ENCODE data around the gene CCDC141.

GRCh38 chr2:178962152-178962551 is 87.8 kb downstream of the CCDC141 start:
- TF ChIP-seq EP300 (conservative IDR thresholded peaks at IDR 0.05; ENCODE audit: poor library complexity, severe bottlenecking) (no peak), TAF1 (IDR thresholded peaks at IDR 0.05; ENCODE audit: low read depth) (no peak)

All from neural cell (in vitro differentiated cells).